Chondrocyte (in vitro differentiated cells): ENCODE results near the gene EDN1. TPM values are rescaled to one million over a fixed set of nuclear protein-coding genes. Genes with fewer than 3 reads are reported as not detected.

Experiments used
- DNase-seq: peaks from one replicate; pipeline ENCODE4 v3.0.0; 2021; ENCODE audit warnings: mixed read lengths, low spot score
- H3K27ac Mint-ChIP-seq: one replicate; pipeline ENCODE4 v1.8.0; 2021; ENCODE audit warnings: mild to moderate bottlenecking, moderate library complexity, mixed read lengths; ENCODE audit not compliant: unreplicated experiment
- H3K27me3 Mint-ChIP-seq: 2 replicates; pipeline ENCODE4 v1.8.0; 2021; ENCODE audit warnings: low read depth, mixed read lengths
- H3K36me3 Mint-ChIP-seq: 2 replicates; pipeline ENCODE4 v1.8.0; 2021; ENCODE audit warnings: low read depth, mixed read lengths
- H3K4me1 Mint-ChIP-seq: 2 replicates; pipeline ENCODE4 v1.8.0; 2021; ENCODE audit warnings: low read depth, mild to moderate bottlenecking, mixed read lengths
- H3K4me3 Mint-ChIP-seq: one replicate; pipeline ENCODE4 v1.8.0; 2021; ENCODE audit warnings: mild to moderate bottlenecking, moderate library complexity, mixed read lengths; ENCODE audit not compliant: unreplicated experiment
- H3K9me3 Mint-ChIP-seq: 2 replicates; pipeline ENCODE4 v1.8.0; 2021; ENCODE audit warnings: low read depth, mixed read lengths
- total RNA-seq: library from RNA; stranded (reverse); gene quantifications from 3 replicates; pipeline ENCODE4 v1.2.1, GENCODE V29; 2021
- TF ChIP-seq, protein P1 (sequence below): fragments of 200-600 bp; sonication (generic); IDR thresholded peaks from 2 replicates; pipeline ENCODE4 v1.5.0; 2021; ENCODE audit warnings: antibody characterized with exemption, mild to moderate bottlenecking, moderate library complexity

The EDN1 gene
- total RNA-seq, 1 donor from 2014 or later = 16.9 TPM

DNA sequence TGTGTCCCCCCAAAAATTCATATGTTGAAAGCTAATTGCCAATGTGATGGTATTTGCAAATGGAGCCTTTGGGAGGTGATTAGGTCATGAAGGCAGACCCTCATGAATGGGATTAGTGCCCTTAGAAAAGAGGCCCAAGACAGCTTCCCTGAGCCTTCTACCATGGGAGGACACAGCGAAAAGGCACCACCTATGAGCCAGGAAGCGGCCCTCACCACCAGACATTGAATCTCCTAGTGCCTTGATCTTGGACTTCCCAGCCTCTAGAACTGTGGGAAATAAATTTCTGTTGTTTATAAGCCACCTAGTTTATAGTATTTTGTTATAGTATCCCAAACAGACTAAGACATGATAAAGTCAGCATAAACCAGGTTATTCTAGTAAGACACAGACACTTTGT, 18.9 kb downstream of the EDN1 start:
- Mint-ChIP-seq H3K9me3 (no peaks in the 10 kb centered on the region), H3K4me1 (peaks cover 18% of the 10 kb centered on the region)

DNA sequence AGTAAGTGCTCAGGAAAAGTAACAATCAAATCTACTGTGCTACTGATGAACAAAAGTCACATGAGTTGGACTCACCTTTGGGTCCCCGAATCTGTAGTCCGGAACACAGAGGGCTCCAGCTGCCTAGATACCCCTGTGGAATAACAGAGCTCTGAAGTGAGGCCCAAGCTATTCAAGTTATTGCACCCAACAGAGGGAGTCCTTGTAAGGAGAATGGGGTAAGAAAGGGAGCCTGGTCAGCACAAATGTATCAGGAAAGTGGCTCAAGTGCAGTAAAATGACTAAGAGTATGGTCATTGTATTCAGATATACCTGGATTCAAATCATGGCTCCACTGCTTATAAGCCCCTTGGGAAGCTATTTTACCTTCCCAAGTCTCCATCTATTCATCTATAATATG, 20.9 kb downstream of the EDN1 start:
- Mint-ChIP-seq H3K36me3 (no peaks in the 10 kb centered on the region), H3K27ac (no peak overlapping the region), H3K4me1 (peaks cover 33% of the 10 kb centered on the region), H3K27me3 (no peaks in the 10 kb centered on the region), H3K9me3 (peaks cover 3% of the 10 kb centered on the region), H3K4me3 (peak overlapping the region; percentile 11)
- no peak for DNase-seq
- TF ChIP-seq, protein P1, sequence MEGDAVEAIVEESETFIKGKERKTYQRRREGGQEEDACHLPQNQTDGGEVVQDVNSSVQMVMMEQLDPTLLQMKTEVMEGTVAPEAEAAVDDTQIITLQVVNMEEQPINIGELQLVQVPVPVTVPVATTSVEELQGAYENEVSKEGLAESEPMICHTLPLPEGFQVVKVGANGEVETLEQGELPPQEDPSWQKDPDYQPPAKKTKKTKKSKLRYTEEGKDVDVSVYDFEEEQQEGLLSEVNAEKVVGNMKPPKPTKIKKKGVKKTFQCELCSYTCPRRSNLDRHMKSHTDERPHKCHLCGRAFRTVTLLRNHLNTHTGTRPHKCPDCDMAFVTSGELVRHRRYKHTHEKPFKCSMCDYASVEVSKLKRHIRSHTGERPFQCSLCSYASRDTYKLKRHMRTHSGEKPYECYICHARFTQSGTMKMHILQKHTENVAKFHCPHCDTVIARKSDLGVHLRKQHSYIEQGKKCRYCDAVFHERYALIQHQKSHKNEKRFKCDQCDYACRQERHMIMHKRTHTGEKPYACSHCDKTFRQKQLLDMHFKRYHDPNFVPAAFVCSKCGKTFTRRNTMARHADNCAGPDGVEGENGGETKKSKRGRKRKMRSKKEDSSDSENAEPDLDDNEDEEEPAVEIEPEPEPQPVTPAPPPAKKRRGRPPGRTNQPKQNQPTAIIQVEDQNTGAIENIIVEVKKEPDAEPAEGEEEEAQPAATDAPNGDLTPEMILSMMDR = peak; percentile 48

More for the DNA sequence above, 18.9 kb downstream of the EDN1 start:
- Mint-ChIP-seq H3K27ac (no peak overlapping the region), H3K36me3 (peaks cover 4% of the 10 kb centered on the region), H3K27me3 (no peaks in the 10 kb centered on the region), H3K4me3 (no peak overlapping the region)
- DNase-seq = no peak
- TF ChIP-seq, protein P1 = no peak

DNA sequence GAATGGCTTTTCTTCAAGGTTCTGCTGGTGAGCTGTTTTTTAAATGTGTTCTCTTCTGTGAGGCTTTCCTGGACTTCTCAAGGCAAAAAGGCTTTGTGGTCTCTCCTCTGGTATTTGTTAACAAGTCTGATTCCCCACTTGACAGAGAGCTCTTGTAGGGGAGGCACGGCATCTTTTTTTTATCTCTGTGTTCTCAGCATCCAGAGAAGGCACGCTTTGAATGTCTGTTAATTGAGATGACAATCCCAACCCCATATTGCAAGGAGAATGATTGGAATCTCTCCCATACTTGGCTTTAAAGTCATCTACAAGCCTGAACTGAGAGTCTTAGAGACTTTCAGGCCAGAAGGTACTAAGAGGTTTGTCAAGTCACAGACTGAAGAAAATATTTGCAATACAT, 22.6 kb downstream of the EDN1 start:
- Mint-ChIP-seq H3K4me3 (no peak overlapping the region), H3K4me1 (peaks cover 39% of the 10 kb centered on the region), H3K27ac (peak overlapping the region; percentile 90), H3K36me3 (no peaks in the 10 kb centered on the region), H3K27me3 (no peaks in the 10 kb centered on the region), H3K9me3 (peaks cover 3% of the 10 kb centered on the region)
- DNase-seq = no peak
- TF ChIP-seq, protein P1 = no peak

DNA sequence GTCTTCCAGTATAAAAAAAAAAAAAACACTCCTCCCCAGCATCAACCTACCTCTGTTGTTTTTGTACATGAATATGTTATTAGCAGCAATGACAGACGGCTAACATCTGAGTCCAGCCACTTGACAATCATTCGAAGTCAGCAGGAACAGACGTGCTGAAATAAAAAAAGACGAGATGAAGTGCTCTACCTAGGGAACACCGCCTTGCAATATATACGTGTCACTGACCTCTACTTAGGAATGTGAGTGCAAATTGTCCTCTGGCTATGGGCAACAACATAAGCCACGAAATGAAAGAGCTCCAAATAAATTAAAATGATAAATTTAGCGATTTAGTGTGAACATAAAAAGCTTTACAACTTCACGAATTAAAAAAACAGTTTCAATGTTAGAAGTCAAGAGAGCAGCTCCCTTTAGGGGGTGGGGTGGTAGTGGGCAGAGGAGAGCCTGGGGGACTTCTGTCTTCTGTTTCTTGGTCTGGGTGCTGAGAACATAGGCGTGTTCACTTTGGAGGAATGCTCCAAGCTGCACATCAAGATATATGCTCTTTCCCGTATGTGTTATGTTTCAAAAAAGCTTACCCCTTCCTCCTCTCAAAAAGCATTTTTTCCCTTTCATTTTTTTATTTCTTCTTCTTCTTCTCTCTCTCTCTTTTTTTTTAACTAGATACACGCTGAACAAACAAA, 23.3 kb downstream of the EDN1 start:
- Mint-ChIP-seq H3K9me3 (peaks cover 5% of the 10 kb centered on the region), H3K27ac (peak overlapping the region; percentile 90), H3K27me3 (no peaks in the 10 kb centered on the region), H3K4me3 (peak overlapping the region; percentile 59), H3K4me1 (peaks cover 39% of the 10 kb centered on the region), H3K36me3 (peaks cover 1% of the 10 kb centered on the region)
- DNase-seq = no peak
- TF ChIP-seq, protein P1 = no peak

DNA sequence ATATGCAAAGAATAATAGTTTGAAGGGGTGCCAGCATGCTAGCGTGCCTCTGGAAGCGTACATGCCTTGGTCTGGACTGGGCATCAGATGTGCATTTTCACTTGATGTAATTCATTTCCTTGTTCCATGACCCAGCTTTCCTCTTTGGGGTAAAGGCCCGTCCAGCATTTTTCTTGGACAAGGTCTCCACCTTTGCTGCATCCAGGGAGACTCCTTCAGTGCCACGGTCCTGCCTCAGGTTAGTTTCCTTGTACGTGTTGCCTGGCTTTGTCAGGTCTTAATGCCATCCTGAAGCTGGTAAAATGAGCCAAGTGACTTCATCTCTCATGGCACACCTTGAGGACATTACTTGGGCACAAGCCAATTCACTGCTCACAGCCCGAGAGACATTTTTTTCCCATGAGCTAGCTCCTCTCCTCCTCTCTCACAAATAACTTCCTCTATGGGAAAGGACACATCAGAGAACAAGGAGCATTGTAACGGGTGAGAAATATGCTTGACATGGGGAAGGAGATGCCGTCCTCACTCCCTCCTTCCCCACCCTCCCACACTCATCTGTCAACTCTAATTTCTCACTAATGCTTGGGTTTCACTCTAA, 23.9 kb downstream of the EDN1 start:
- no peak for DNase-seq
- Mint-ChIP-seq H3K27me3 (no peaks in the 10 kb centered on the region), H3K36me3 (peaks cover 1% of the 10 kb centered on the region), H3K4me3 (peak overlapping the region; percentile 59), H3K9me3 (peaks cover 9% of the 10 kb centered on the region), H3K27ac (peak overlapping the region; percentile 90), H3K4me1 (peaks cover 39% of the 10 kb centered on the region)
- TF ChIP-seq, protein P1 = no peak
